Uterus (tissue), 2 donors: ENCODE data around the gene GP2.

Experiments
- POLR2A ChIP-seq, 2 donors: fragments of 450-650 bp; IDR thresholded peaks; one replicate each; pipeline ENCODE4 v1.6.1; 2016; ENCODE audit warnings: antibody characterized with exemption in 2 of 2, mild to moderate bottlenecking in 1 of 2, moderate library complexity in 1 of 2
- TF ChIP-seq, protein P1 (sequence below), 4 experiments: fragments of 200-600 bp in 2 of 4; fragments of 450-650 bp in 2 of 4; sonication (generic) in 2 of 4; IDR thresholded peaks; one replicate each; pipeline ENCODE4 v1.5.1; 2016 to 2019; ENCODE audit warnings: antibody characterized with exemption in 4 of 4, mild to moderate bottlenecking in 2 of 4, moderate library complexity in 1 of 4

GRCh38 chr16:20353379-20353778 lies 26.1 kb upstream of the GP2 start:
- TF ChIP-seq, protein P1, sequence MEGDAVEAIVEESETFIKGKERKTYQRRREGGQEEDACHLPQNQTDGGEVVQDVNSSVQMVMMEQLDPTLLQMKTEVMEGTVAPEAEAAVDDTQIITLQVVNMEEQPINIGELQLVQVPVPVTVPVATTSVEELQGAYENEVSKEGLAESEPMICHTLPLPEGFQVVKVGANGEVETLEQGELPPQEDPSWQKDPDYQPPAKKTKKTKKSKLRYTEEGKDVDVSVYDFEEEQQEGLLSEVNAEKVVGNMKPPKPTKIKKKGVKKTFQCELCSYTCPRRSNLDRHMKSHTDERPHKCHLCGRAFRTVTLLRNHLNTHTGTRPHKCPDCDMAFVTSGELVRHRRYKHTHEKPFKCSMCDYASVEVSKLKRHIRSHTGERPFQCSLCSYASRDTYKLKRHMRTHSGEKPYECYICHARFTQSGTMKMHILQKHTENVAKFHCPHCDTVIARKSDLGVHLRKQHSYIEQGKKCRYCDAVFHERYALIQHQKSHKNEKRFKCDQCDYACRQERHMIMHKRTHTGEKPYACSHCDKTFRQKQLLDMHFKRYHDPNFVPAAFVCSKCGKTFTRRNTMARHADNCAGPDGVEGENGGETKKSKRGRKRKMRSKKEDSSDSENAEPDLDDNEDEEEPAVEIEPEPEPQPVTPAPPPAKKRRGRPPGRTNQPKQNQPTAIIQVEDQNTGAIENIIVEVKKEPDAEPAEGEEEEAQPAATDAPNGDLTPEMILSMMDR (IDR thresholded peaks at IDR 0.05) = no peak
- TF ChIP-seq POLR2A (IDR thresholded peaks at IDR 0.05) = no peak
